Right kidney (tissue), 1 donor: ENCODE data around the gene KLHL35.

ENCODE experiments used
- DNase-seq: peaks from one replicate; pipeline ENCODE4 v3.0.0-alpha.2; 2016

Gene KLHL35

GRCh38 chr11:75441804-75442132, 8.8 kb upstream of the KLHL35 start:
- no peak for DNase-seq

GRCh38 chr11:75440960-75441803, 8.2 kb upstream of the KLHL35 start:
- DNase-seq: no peak

- no peak for DNase-seq
Observed at GRCh38 chr11:75439495-75440120, 6.6 kb upstream of the KLHL35 start.

- DNase-seq: no peak
Observed at GRCh38 chr11:75439026-75439425, 6.0 kb upstream of the KLHL35 start.

GRCh38 chr11:75437966-75438659, 5.1 kb upstream of the KLHL35 start:
- no peak for DNase-seq

GRCh38 chr11:75436806-75437205, 3.8 kb upstream of the KLHL35 start:
- DNase-seq: no peak

GRCh38 chr11:75435571-75435925, 2.5 kb upstream of the KLHL35 start:
- DNase-seq: no peak

GRCh38 chr11:75434886-75435570, 2.0 kb upstream of the KLHL35 start:
- no peak for DNase-seq

GRCh38 chr11:75434051-75434450, 1.0 kb upstream of the KLHL35 start:
- no peak for DNase-seq

- DNase-seq: no peak
Observed at GRCh38 chr11:75433443-75433842, 440 bp upstream of the KLHL35 start.

- no peak for DNase-seq
Observed at GRCh38 chr11:75431533-75432525, 1.2 kb downstream of the KLHL35 start.

GRCh38 chr11:75430714-75431532, 2.1 kb downstream of the KLHL35 start:
- no peak for DNase-seq

- peak; percentile 77 for DNase-seq
Observed at GRCh38 chr11:75429902-75430713, 2.9 kb downstream of the KLHL35 start.

- DNase-seq: no peak
Observed at GRCh38 chr11:75429641-75429901, 3.4 kb downstream of the KLHL35 start.

- no peak for DNase-seq
Observed at GRCh38 chr11:75428989-75429640, 3.9 kb downstream of the KLHL35 start.

- DNase-seq: peak; percentile 65
Observed at GRCh38 chr11:75428281-75428724, 4.7 kb downstream of the KLHL35 start.

- no peak for DNase-seq
Observed at GRCh38 chr11:75427181-75427580, 5.8 kb downstream of the KLHL35 start.

GRCh38 chr11:75426720-75427086, 6.3 kb downstream of the KLHL35 start:
- no peak for DNase-seq

GRCh38 chr11:75425422-75425821, 7.6 kb downstream of the KLHL35 start:
- no peak for DNase-seq

- DNase-seq: no peak
Observed at GRCh38 chr11:75424396-75424795, 8.6 kb downstream of the KLHL35 start.
